Coronary artery (tissue), 2 donors: ENCODE data around the gene ARHGEF6.

Experiments used
- DNase-seq: peaks from one replicate; pipeline ENCODE4 v3.0.0-alpha.2; 2017; ENCODE audit warnings: low spot score
- H3K27ac ChIP-seq, 2 donors: fragments of 200-600 bp; sonication (generic); one replicate each; pipeline ENCODE4 v1.5.1; 2016 to 2019
- H3K4me3 ChIP-seq: fragments of 200-600 bp; sonication (generic); 2 replicates; pipeline ENCODE4 v1.5.1; 2016; ENCODE audit warnings: mild to moderate bottlenecking, moderate library complexity
- CTCF ChIP-seq: fragments of 200-600 bp; sonication (generic); IDR thresholded peaks from one replicate; pipeline ENCODE4 v1.5.1; 2019; ENCODE audit warnings: antibody characterized with exemption

ARHGEF6 gene

GRCh38 chrX:136733613-136734012 is 47.1 kb downstream of the ARHGEF6 start:
- no peak overlapping the region for H3K27ac ChIP-seq

GRCh38 chrX:136731798-136732197 is 48.9 kb downstream of the ARHGEF6 start:
- peak overlapping the region; percentile 28 to 71 for H3K27ac ChIP-seq
- DNase-seq: no peak
- no peak overlapping the region for H3K4me3 ChIP-seq
- TF ChIP-seq CTCF: no peak

More at GRCh38 chrX:136733613-136734012, 47.1 kb downstream of the ARHGEF6 start:
- no peak overlapping the region for H3K4me3 ChIP-seq
- DNase-seq: no peak
- TF ChIP-seq CTCF: no peak

- no peak overlapping the region for H3K4me3 ChIP-seq
- H3K27ac ChIP-seq: peak overlapping the region; percentile 28 to 71
- no peak for DNase-seq
- TF ChIP-seq CTCF: no peak
These were observed 49.4 kb downstream of the ARHGEF6 start for GRCh38 chrX:136731207-136731782.

- TF ChIP-seq CTCF: no peak
- no peak overlapping the region for H3K4me3 ChIP-seq
These were observed 52.3 kb downstream of the ARHGEF6 start for GRCh38 chrX:136728393-136728792.

GRCh38 chrX:136725441-136726104 is 55.2 kb downstream of the ARHGEF6 start:
- no peak overlapping the region for H3K4me3 ChIP-seq
- peak overlapping the region; percentile 33 to 73 for H3K27ac ChIP-seq
- DNase-seq: no peak
- no peak for TF ChIP-seq CTCF

More at GRCh38 chrX:136728393-136728792, 52.3 kb downstream of the ARHGEF6 start:
- no peak for DNase-seq
- H3K27ac ChIP-seq: no peak overlapping the region

GRCh38 chrX:136718091-136718490 is 62.6 kb downstream of the ARHGEF6 start:
- Histone ChIP-seq H3K27ac (no peak overlapping the region), H3K4me3 (no peak overlapping the region)
- TF ChIP-seq CTCF: no peak
- DNase-seq: no peak
